Measurements from ENCODE around the gene SV2C.
"Not testable (repeated sequence)": the region's sequence is repeated elsewhere in the genome, so short reads cannot be mapped to it uniquely, and the experiment has no call there.

SV2C gene

DNA sequence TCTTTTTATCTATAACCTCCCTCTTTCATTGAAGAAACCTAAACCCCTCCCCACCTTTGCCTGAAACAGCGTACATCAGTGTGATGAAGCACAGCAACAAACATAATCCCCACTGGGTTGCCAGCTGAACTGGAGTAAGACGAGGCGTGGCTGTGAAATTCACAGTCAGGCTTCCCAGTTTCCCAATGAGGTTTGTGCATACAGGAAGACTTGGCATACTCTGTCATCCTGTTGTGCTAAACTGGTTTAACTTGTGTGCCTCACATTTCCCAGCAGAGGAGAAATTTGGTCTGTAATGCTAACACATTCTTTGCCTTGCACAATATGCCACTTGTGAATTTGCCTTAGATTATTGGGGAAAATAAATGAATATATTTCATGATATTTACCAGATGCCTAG lies 121.5 kb downstream of the SV2C start:
- no peak for FAIRE-seq

- FAIRE-seq, result no peak
These were observed 123.9 kb downstream of the SV2C start for GRCh38 chr5:76207120-76207519.

GRCh38 chr5:76209297-76209696 lies 126.1 kb downstream of the SV2C start:
- FAIRE-seq, result no peak

GRCh38 chr5:76210946-76211345 lies 127.8 kb downstream of the SV2C start:
- no peak for FAIRE-seq

- FAIRE-seq, result no peak
These were observed 130.7 kb downstream of the SV2C start for GRCh38 chr5:76213858-76214257.

DNA sequence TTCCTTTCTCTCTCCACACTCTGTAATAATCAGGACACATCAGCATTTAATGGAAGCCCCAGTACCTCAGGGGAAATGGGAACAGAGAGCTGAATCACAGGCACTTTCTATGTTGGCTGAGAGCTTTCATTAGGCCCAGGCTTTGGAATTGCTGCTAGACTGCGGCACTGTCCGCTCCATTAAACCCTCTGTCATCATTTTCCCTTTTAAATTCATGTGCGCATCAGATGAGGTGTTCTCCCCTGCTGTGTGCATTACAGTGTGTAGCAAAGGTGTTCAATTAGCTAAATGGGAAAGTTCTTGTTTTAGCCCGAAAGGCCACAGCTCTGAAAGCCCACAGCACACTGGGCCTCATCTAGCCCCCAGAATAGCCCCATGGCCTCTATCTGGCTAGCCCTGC lies 133.6 kb downstream of the SV2C start:
- FAIRE-seq, result no peak

DNA sequence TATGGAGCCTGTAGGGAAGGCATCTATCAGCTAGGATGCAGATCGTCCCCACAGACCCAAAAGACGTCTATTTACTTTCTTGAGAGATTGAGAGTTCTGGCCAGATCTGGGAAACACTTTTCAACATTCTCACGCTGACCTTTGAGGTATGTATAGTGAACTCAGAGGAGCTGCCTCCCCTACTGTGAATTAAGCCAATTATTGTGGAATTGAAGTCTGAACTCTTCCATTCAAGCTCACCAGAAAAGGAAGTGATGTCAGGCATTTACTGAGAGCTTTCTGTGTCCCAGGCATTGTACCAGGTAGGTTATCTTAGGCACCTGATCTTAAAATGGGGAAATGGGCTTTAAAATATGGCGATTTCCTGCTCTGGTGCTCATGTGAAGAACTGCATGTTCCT lies 136.5 kb downstream of the SV2C start:
- no peak for FAIRE-seq

DNA sequence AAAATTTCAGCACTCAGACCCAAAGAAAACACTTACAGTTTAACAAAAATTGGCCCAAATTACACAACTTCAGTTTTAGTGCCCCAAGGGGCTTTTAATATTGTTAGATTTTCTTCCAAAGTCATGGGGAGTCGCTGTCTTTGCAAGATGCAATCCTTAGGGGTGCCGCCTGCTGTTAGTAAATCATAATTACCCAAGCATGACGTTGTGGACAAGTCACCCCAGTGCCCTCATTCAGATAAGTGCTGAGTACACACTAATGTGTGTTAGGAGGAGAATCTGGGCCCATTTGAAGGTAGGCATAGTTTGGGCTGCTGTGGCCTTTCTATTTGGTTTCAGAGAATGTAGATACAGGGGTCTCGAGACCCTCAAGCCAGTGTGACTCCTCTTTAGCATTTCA lies 138.1 kb downstream of the SV2C start:
- no peak for FAIRE-seq

DNA sequence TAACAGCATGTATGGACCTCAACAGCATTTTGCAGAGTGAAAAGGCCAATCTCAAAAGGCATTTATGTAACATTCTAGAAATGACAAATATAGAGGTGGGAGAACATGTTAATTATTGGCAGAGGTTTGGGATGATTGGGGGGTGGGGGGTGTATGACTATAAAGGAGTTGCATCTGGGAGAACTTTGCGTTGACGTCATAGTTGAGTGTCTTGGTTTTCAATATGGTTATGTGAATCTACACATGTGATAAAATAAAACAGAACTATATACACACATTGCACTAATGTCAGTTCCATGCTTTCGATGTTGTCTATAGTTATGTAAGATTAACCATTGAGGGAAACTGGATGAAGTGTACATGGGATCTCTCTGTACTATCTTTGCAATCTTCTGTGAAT lies 139.1 kb downstream of the SV2C start:
- FAIRE-seq, result no peak

- no peak for FAIRE-seq
These were observed 140.5 kb downstream of the SV2C start for GRCh38 chr5:76223696-76224095.

DNA sequence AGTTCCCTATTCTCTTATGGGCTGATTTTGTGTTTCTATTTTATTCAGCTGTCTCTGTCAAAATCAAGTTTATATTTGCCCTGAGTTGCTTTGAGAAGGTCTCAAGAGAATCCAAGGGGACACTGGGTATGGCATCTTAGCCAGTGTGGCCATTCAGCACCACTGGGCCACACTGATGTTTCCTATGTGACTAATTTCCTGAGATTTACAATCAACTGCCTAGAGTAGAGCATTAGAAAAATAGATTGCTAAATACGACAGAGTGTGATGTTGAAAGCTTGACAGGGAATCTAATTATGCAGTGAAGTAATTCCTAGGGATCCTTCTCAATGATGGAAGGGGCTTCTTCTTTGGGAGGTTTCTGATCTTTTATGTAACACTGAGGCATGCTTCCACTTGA lies 141.7 kb downstream of the SV2C start:
- FAIRE-seq, result no peak

- FAIRE-seq, result no peak
These were observed 142.2 kb downstream of the SV2C start for GRCh38 chr5:76225336-76225735.

DNA sequence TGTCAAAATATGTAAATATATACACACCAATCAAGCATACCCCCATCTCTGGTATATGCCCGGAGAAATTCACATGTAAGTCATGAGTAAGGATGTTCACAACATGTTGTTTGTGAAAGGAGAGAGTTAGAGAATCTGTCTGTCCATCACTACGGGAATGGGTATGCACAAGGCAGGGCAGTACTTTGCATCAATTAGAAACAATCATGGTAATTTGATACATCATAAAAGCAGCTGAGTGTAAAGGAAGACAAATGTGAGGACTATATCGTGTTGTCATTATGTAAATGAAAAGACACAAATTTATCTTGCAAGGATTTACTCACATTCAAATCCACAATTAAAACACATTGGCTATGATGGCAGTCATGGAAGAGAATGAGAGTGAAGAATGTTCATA lies 146.7 kb downstream of the SV2C start:
- FAIRE-seq, result no peak

DNA sequence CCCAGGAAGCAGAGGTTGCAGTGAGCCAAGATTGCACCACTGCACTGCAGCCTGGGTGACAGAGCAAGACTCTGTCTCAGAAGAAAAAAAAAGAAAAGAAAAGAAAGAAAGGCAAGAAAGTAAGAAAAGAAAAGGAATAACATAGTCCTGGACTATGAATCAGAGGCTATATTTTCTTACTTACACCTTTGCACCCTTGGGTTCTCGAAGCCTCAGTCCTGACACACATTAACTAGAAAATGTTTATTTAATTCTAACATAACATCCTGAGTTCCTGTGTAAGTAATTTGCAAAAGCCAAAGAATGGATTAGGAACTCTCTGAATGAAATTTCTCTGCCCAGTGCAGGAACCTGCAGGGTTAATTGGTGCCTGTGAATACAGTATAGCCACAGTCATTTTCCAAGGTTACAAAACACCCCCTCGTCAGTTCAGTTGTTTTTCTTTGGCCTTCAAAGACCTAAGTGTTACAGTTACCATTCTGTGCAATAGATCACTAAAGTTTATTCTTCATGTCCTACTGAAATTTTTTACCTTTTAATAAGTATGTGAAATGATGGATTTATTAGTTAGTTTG lies 147.6 kb downstream of the SV2C start:
- no peak for FAIRE-seq

GRCh38 chr5:76234665-76235064 lies 151.5 kb downstream of the SV2C start:
- FAIRE-seq, result no peak

DNA sequence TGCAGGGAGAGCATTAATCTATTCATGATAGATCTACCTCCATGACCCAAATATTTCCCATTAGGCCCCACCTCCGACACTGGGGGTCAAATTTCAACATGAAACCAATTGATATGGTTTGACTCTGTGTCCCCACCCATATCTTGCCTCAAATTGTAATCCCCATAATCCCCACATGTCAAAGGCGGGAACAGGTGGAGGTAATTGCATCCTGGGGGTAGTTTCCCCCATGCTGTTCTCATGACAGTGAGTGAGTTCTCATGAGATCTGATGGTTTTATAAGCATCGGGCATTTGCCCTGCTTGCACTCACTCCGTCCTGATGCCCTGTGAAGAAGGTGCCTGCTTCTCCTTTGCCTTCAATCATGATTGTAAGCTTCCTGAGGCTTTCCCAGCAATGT lies 153.5 kb downstream of the SV2C start:
- no peak for FAIRE-seq

DNA sequence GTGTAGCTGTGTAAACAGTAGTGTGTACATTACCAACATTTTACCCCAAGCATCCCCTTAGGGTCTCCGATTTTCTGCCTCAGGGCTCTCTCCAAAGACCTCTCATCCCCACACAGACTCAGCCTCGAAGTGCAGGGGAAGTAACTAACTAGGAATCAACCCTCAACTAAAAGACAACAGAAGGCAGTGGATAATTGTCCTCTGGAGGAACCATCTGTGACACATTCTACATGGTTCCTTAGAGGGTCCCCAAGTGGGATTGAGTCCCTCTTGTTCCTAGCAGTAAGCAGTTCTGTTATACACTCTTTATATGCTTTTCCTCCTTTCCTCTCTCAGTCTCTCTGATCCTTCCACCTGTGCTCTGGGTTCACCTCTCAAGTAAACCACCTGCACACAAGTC lies 157.2 kb downstream of the SV2C start:
- FAIRE-seq, result no peak

GRCh38 chr5:76242155-76242554 lies 159.0 kb downstream of the SV2C start:
- not testable (repeated sequence) for FAIRE-seq

DNA sequence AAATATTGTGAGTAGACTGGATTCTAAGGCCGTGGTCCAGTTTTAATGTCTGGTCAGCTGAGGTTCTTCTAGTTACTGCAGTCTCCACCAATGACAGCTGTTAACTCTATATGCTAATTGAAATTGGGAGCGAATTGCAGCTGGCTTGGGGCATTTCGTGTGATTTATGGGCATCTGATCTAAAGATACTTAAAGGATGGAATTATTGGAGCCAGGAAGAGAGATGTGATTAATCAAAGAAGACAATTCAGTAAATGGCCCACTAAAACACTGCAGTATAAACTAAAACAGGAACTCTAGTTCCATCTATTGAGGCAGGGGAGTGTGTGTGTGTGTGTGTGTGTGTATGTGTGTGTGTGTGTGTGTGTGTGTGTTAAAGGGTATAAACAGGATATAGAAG lies 162.4 kb downstream of the SV2C start:
- FAIRE-seq, result no peak

DNA sequence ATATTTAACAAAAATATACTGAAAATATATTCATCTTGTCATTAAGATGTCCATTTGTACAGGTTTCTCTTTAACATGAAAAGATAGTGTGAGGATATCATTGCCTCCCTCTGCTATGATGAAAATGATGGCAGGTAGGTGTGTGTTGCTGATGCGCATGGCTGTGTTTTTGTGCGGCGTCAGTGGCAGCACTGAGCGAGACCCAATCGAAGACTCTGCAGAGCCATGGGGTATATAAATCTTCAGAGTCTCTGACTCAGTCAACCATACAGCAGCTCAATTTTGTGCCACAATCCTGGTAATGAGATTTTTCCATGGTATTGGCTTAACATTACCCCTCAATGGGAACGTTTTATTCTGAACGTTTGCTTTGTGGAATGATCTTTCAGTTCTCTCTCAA lies 166.4 kb downstream of the SV2C start:
- FAIRE-seq, result no peak

GRCh38 chr5:76250463-76250862 lies 167.3 kb downstream of the SV2C start:
- no peak for FAIRE-seq

DNA sequence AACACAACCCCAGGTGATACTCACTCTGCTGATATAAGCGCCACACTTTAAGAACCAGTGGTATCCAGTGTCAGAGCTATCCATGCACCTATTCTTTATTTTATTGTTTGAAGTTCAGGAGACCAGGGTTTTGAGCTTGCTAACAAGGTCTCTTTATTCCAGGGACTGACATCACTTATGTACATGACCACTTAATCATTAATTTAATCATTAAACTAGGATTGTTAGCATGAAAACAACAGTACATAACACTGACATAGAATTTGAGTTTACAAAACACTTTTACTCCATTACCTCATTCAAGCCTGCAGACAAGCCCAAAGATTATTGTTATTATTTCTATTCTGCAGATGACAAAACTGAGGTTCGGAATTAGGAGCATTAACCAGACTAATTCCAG lies 168.5 kb downstream of the SV2C start:
- FAIRE-seq, result no peak

GRCh38 chr5:76252437-76252836 lies 169.3 kb downstream of the SV2C start:
- FAIRE-seq, result no peak

DNA sequence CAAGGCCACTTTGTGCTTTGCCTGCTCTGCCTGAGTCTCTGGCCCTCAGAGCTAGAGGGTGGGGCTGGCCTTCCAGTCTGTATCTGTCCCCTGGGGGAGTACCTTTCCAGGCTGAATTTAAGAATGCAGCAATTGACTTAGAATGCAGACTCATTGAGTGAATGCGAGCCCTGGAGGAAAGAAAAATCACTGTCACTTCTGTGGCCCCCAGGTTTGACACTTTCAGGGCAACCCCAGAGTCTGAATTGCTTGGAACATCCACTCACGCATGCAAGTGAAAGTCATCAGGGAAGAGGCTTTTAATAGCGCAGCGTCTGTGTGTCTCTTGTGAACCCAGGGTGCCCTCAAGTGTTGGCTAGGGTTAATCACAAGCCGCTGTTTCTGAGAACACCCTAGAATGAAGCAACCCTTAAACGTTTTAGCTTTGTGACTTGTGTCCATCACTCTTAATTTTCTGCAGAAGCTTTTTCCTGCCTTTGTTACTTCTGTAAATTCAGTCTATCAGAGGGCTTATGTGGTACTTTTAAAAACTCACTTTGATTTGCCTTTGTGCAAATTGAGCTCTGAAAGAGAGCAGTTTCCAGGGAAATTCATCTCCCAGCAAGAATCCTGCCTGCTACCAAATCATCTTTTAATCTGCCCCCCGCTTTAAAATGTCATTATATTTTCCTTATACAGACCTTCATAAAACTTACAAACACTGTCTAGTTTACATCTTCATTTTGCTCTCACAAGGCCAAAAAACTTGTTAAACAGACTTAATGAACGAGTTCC lies 173.1 kb downstream of the SV2C start:
- no peak for FAIRE-seq

- FAIRE-seq, result no peak
These were observed 174.1 kb downstream of the SV2C start for GRCh38 chr5:76257225-76257833.
